ENCODE results near the gene FBH1.

- TF ChIP-seq CTCF (IDR thresholded peaks at IDR 0.05; ENCODE audit: low read length) (no peak), EZH2 (IDR thresholded peaks at IDR 0.05; ENCODE audit: borderline replicate concordance, low read length) (no peak)
Measured at GRCh38 chr10:5941579-5941978, 51.5 kb downstream of the FBH1 start.

All from OCI-LY1 (cell line).